ENCODE results near the gene CCDC116.

- TF ChIP-seq, protein P1, sequence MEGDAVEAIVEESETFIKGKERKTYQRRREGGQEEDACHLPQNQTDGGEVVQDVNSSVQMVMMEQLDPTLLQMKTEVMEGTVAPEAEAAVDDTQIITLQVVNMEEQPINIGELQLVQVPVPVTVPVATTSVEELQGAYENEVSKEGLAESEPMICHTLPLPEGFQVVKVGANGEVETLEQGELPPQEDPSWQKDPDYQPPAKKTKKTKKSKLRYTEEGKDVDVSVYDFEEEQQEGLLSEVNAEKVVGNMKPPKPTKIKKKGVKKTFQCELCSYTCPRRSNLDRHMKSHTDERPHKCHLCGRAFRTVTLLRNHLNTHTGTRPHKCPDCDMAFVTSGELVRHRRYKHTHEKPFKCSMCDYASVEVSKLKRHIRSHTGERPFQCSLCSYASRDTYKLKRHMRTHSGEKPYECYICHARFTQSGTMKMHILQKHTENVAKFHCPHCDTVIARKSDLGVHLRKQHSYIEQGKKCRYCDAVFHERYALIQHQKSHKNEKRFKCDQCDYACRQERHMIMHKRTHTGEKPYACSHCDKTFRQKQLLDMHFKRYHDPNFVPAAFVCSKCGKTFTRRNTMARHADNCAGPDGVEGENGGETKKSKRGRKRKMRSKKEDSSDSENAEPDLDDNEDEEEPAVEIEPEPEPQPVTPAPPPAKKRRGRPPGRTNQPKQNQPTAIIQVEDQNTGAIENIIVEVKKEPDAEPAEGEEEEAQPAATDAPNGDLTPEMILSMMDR (IDR thresholded peaks at IDR 0.05; ENCODE audit: poor library complexity), result peak; percentile 57
- TF ChIP-seq EZH2phosphoT487 (IDR thresholded peaks at IDR 0.05; ENCODE audit: low read depth, severe bottlenecking, unreplicated experiment), result no peak
Observed at GRCh38 chr22:21629255-21630149, 3.1 kb upstream of the CCDC116 start, which contains the start of gene YDJC.

All from hepatocyte (in vitro differentiated cells).